Thoracic aorta (tissue), 2 donors: Measurements from ENCODE around the gene RNF115. TPM values are rescaled to one million over a fixed set of nuclear protein-coding genes. Genes with fewer than 3 reads are reported as not detected.

Experiments
- ATAC-seq: fragments of 150-250 bp; one replicate; pipeline ENCODE4 v1.8.0; 2017; ENCODE audit warnings: low read depth; ENCODE audit not compliant: insufficient number of reproducible peaks, low FRiP score
- DNase-seq: peaks from one replicate; pipeline ENCODE4 v3.0.0-alpha.2; 2020; ENCODE audit warnings: low spot score
- H3K27ac ChIP-seq, 2 donors: fragments of 200-600 bp; sonication (generic); 1 replicate in 1 of 2; 2 replicates in 1 of 2; pipeline ENCODE4 v1.5.1; 2016; ENCODE audit warnings: mild to moderate bottlenecking in 2 of 2, moderate library complexity in 2 of 2
- H3K27me3 ChIP-seq: fragments of 200-600 bp; sonication (generic); replicated peaks from 2 replicates; pipeline ENCODE4 v1.6.0; 2016; ENCODE audit warnings: mild to moderate bottlenecking; ENCODE audit not compliant: insufficient read depth
- H3K36me3 ChIP-seq: fragments of 200-600 bp; sonication (generic); one replicate; pipeline ENCODE4 v1.5.1; 2016
- H3K4me1 ChIP-seq, 2 donors: fragments of 200-600 bp; sonication (generic); 1 replicate in 1 of 2; 2 replicates in 1 of 2; pipeline versions ENCODE4 v1.5.1 to v1.6.0; 2016; ENCODE audit warnings: low read depth in 2 of 2, mild to moderate bottlenecking in 1 of 2; ENCODE audit not compliant: control insufficient read depth in 1 of 2
- H3K4me3 ChIP-seq: fragments of 200-600 bp; sonication (generic); 2 replicates; pipeline ENCODE4 v1.5.1; 2016; ENCODE audit warnings: mild to moderate bottlenecking
- H3K9me3 ChIP-seq: fragments of 200-600 bp; sonication (generic); 2 replicates; pipeline ENCODE4 v1.5.1; 2016
- total RNA-seq, 2 donors: library from RNA; depleted of rRNA; stranded (reverse); fragments of >200 nt; gene quantifications; one replicate each; pipeline versions ENCODE4 v1.1.0 to v1.2.3, GENCODE V29; 2016
- TF ChIP-seq, protein P1 (sequence below): fragments of 200-600 bp; sonication (generic); IDR thresholded peaks from one replicate; pipeline ENCODE4 v1.5.1; 2019; ENCODE audit warnings: antibody characterized with exemption

Gene RNF115
- total RNA-seq, 2 donors from 2014 or later = 52.7 to 60.4 TPM

GRCh38 chr1:145849356-145850160 is 25.7 kb upstream of the RNF115 start:
- TF ChIP-seq, protein P1, sequence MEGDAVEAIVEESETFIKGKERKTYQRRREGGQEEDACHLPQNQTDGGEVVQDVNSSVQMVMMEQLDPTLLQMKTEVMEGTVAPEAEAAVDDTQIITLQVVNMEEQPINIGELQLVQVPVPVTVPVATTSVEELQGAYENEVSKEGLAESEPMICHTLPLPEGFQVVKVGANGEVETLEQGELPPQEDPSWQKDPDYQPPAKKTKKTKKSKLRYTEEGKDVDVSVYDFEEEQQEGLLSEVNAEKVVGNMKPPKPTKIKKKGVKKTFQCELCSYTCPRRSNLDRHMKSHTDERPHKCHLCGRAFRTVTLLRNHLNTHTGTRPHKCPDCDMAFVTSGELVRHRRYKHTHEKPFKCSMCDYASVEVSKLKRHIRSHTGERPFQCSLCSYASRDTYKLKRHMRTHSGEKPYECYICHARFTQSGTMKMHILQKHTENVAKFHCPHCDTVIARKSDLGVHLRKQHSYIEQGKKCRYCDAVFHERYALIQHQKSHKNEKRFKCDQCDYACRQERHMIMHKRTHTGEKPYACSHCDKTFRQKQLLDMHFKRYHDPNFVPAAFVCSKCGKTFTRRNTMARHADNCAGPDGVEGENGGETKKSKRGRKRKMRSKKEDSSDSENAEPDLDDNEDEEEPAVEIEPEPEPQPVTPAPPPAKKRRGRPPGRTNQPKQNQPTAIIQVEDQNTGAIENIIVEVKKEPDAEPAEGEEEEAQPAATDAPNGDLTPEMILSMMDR = peak; percentile 12
- Histone ChIP-seq H3K4me1 (peaks cover 14 to 35% of the 10 kb centered on the region in 2 donors), H3K4me3 (no peak overlapping the region), H3K9me3 (no peaks in the 10 kb centered on the region), H3K36me3 (peaks cover 49% of the 10 kb centered on the region), H3K27ac (peak overlapping the region; percentile 49 to 78), H3K27me3 (no peaks in the 10 kb centered on the region)
- no peak for ATAC-seq
- DNase-seq = no peak

DNA sequence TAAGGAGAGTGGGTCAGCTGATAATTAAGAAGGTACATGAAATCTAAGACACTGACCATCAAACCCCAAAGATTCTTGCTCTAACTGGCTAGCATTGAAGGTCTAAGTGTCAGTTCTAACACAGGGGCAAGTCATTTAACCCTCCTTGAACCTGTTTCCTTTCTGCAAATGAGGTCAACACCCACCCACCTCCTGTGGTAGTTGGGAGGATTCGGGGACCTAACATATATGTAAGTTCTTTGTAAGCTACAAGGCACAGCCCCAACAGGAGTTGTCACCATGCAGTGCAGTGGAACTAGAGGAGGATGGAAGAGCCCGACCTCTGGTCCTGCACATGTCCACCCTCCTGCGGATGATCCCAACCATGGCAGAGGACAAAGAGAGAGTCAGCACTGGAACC is 23.9 kb upstream of the RNF115 start:
- Histone ChIP-seq H3K4me1 (peaks cover 14 to 35% of the 10 kb centered on the region in 2 donors), H3K36me3 (peaks cover 33% of the 10 kb centered on the region), H3K9me3 (no peaks in the 10 kb centered on the region), H3K27me3 (no peaks in the 10 kb centered on the region), H3K27ac (no peak overlapping the region), H3K4me3 (no peak overlapping the region)
- DNase-seq = no peak
- TF ChIP-seq, protein P1 = no peak
- no peak for ATAC-seq

- Histone ChIP-seq H3K27me3 (no peaks in the 10 kb centered on the region), H3K9me3 (no peaks in the 10 kb centered on the region), H3K4me3 (peak overlapping the region; percentile 75), H3K4me1 (peaks cover 14 to 35% of the 10 kb centered on the region in 2 donors), H3K36me3 (peaks cover 28% of the 10 kb centered on the region), H3K27ac (peak overlapping the region; percentile 69 to 70)
- DNase-seq = no peak
- TF ChIP-seq, protein P1 = peak; percentile 66
- ATAC-seq = no peak
These were observed 22.3 kb upstream of the RNF115 start for GRCh38 chr1:145846201-145846612.

GRCh38 chr1:145845514-145846161 is 21.7 kb upstream of the RNF115 start, which contains the start of gene NUDT17:
Gene NUDT17, plus strand, starts transcription at chr1:145845630. Its CDS starts 11 bp downstream, at chr1:145845641.
- Histone ChIP-seq H3K27ac (peak within 1 kb of the TSS; percentile 69 to 70), H3K4me3 (peak within 1 kb of the TSS; percentile 75), H3K36me3 (peaks cover 28% of the 10 kb centered on the region), H3K27me3 (no peaks in the 10 kb centered on the region), H3K4me1 (peaks cover 14 to 32% of the 10 kb centered on the region in 2 donors), H3K9me3 (no peaks in the 10 kb centered on the region)
- peak; percentile 60 for ATAC-seq
- peak; percentile 21 for DNase-seq
- TF ChIP-seq, protein P1 = peak; percentile 93

DNA sequence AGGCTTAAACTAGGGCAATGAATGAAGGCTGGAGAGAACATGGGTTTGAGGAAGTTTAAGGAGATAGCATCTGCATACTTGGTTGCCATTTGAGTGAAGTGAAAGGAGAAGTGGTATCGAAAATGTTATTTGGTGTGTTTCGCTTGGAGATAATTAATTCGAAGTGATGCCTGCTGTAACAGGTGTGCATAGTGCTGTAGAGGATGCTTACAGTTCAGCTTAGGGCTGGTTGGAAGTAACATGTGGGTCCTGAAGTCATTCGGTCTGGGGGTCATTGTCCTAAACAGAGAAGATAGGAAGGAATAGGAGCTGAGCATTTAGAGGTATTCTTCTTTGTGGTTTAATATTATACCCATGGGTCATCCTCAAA is 21.2 kb upstream of the RNF115 start:
- H3K4me3 ChIP-seq = peak overlapping the region; percentile 75
- TF ChIP-seq, protein P1 = no peak
- DNase-seq = no peak
- no peaks in the 10 kb centered on the region for H3K9me3 ChIP-seq
- H3K36me3 ChIP-seq = peaks cover 28% of the 10 kb centered on the region
- ATAC-seq = peak; percentile 33
- no peaks in the 10 kb centered on the region for H3K27me3 ChIP-seq
- H3K4me1 ChIP-seq = peaks cover 14 to 27% of the 10 kb centered on the region in 2 donors
- peak overlapping the region; percentile 69 to 70 for H3K27ac ChIP-seq
